HepG2 (cell line): Measurements from ENCODE around the gene MPC1. TPM values are rescaled to one million over a fixed set of nuclear protein-coding genes. Genes with fewer than 3 reads are reported as not detected.
A peak's percentile ranks its signal among the peaks of the same experiment; 100 is the strongest.

Experiments
- ARNT2 ChIP-seq: sonication (generic); formaldehyde crosslinking; IDR thresholded peaks from 2 replicates; pipeline ENCODE4 v1.8.0; 2022; ENCODE audit warnings: mild to moderate bottlenecking, low read depth, missing genetic modification reagents, moderate library complexity
- CC2D1A ChIP-seq: sonication (generic); formaldehyde crosslinking; IDR thresholded peaks from 2 replicates; pipeline ENCODE4 v1.8.1; 2023; ENCODE audit warnings: mild to moderate bottlenecking, missing genetic modification reagents
- CCDC6 ChIP-seq: sonication (generic); formaldehyde crosslinking; IDR thresholded peaks from 2 replicates; pipeline ENCODE4 v1.8.1; 2022; ENCODE audit warnings: mild to moderate bottlenecking, missing genetic modification reagents, moderate library complexity
- CENPBD1 ChIP-seq: sonication (generic); formaldehyde crosslinking; IDR thresholded peaks from 2 replicates; pipeline ENCODE4 v1.8.0; 2022; ENCODE audit warnings: missing genetic modification reagents, low read depth, mild to moderate bottlenecking, borderline replicate concordance
- FOXK1 ChIP-seq: sonication (generic); formaldehyde crosslinking; IDR thresholded peaks from 2 replicates; pipeline ENCODE4 v1.4.0; 2020; ENCODE audit warnings: low read depth, missing genetic modification reagents, borderline replicate concordance
- GATA4 ChIP-seq: sonication (generic); IDR thresholded peaks from 2 replicates; pipeline ENCODE4 v1.6.1; 2016; ENCODE audit warnings: antibody characterized with exemption, low read depth, borderline replicate concordance
- HOXA3 ChIP-seq: sonication (generic); formaldehyde crosslinking; IDR thresholded peaks from 2 replicates; pipeline ENCODE4 v1.5.0; 2020; ENCODE audit warnings: missing genetic modification reagents
- KDM5A ChIP-seq: fragments of 200-600 bp; sonication (generic); IDR thresholded peaks from 2 replicates; pipeline ENCODE4 v1.7.0; 2018; ENCODE audit warnings: antibody characterized with exemption, mild to moderate bottlenecking, low read length, borderline replicate concordance
- MYC ChIP-seq: sonication (generic); formaldehyde crosslinking; IDR thresholded peaks from 2 replicates; pipeline ENCODE4 v1.9.0; 2021; ENCODE audit warnings: missing genetic modification reagents, borderline replicate concordance
- NAIF1 ChIP-seq: sonication (generic); formaldehyde crosslinking; IDR thresholded peaks from 2 replicates; pipeline ENCODE4 v1.5.0; 2020; ENCODE audit warnings: mild to moderate bottlenecking, missing genetic modification reagents, borderline replicate concordance
- NFYC ChIP-seq: IDR thresholded peaks from 2 replicates; pipeline ENCODE4 v1.6.1; 2016; ENCODE audit warnings: missing genetic modification reagents, missing compliant biosample characterization
- SRY ChIP-seq: sonication (generic); formaldehyde crosslinking; IDR thresholded peaks from 2 replicates; pipeline ENCODE4 v1.8.0; 2022; ENCODE audit warnings: mild to moderate bottlenecking, missing genetic modification reagents
- SYNCRIP ChIP-seq: fragments of 200-400 bp; formaldehyde crosslinking; IDR thresholded peaks from 2 replicates; pipeline ENCODE4 v1.6.1; 2018; ENCODE audit warnings: mild to moderate bottlenecking, low read depth, low read length; ENCODE audit not compliant: insufficient read depth
- TAF1 ChIP-seq: sonication (generic); formaldehyde crosslinking; IDR thresholded peaks from 2 replicates; pipeline ENCODE4 v1.4.0; 2020; ENCODE audit warnings: missing genetic modification reagents
- TARDBP ChIP-seq: sonication (generic); formaldehyde crosslinking; IDR thresholded peaks from 2 replicates; pipeline ENCODE4 v1.8.0; 2022; ENCODE audit warnings: mild to moderate bottlenecking, missing genetic modification reagents
- ZNF292 ChIP-seq: sonication (generic); formaldehyde crosslinking; IDR thresholded peaks from 2 replicates; pipeline ENCODE4 v1.8.1; 2022; ENCODE audit warnings: mild to moderate bottlenecking, low read depth, missing genetic modification reagents, borderline replicate concordance
- ZNF644 ChIP-seq: IDR thresholded peaks from 2 replicates; pipeline ENCODE4 v1.6.1; 2016; ENCODE audit warnings: low read depth
- ZNF710 ChIP-seq: sonication (generic); formaldehyde crosslinking; IDR thresholded peaks from 2 replicates; pipeline ENCODE4 v1.5.0; 2020; ENCODE audit warnings: mild to moderate bottlenecking, missing genetic modification reagents, borderline replicate concordance
- ZNF713 ChIP-seq: sonication (generic); formaldehyde crosslinking; IDR thresholded peaks from 2 replicates; pipeline ENCODE4 v1.4.0; 2020; ENCODE audit warnings: mild to moderate bottlenecking, missing genetic modification reagents
- polyA plus RNA-seq, 8 experiments: library from polyadenylated mRNA; depleted of rRNA in 3 of 8; stranded (reverse) in 7 of 8; unstranded in 1 of 8; fragments of >200 nt; fragmentation: Illumina TruSeq in 4 of 8; extraction: Trizol in 4 of 8; gene quantifications; 2 replicates each; pipeline versions ENCODE4 v1.2.1 to v1.2.3, GENCODE V29; 2011 to 2016; ENCODE audit warnings: low read depth in 4 of 8, missing spikeins in 1 of 8, mixed read lengths in 1 of 8; ENCODE audit not compliant: insufficient read depth in 1 of 8
- total RNA-seq, 5 experiments: library from RNA; depleted of rRNA; stranded (reverse); fragments of >200 nt; fragmentation: Illumina TruSeq; extraction: Trizol; gene quantifications; 2 replicates each; pipeline ENCODE4 v1.2.3, GENCODE V29; 2016; ENCODE audit warnings: low read depth in 1 of 5
- TF ChIP-seq, protein P1 (sequence below): IDR thresholded peaks from 2 replicates; pipeline ENCODE4 v1.6.1; 2016; ENCODE audit warnings: low read depth, borderline replicate concordance
- TF ChIP-seq, protein P2 (sequence below): sonication (generic); formaldehyde crosslinking; IDR thresholded peaks from 2 replicates; pipeline ENCODE4 v1.4.0; 2020; ENCODE audit warnings: missing genetic modification reagents
- TF ChIP-seq, protein P3 (sequence below): sonication (generic); formaldehyde crosslinking; conservative IDR thresholded peaks from 2 replicates; pipeline ENCODE4 v1.4.0; 2020; ENCODE audit warnings: missing genetic modification reagents

MPC1 gene
- total and polyA plus RNA-seq, 2 of the 13 experiments (the other 11 are each of a cell fraction or from before 2014, with no cell fraction given), result 189 to 214 TPM

GRCh38 chr6:166342349-166343149, 40.2 kb downstream of the MPC1 start, which contains the start of gene SFT2D1 (continued):
- TF ChIP-seq, protein P1, sequence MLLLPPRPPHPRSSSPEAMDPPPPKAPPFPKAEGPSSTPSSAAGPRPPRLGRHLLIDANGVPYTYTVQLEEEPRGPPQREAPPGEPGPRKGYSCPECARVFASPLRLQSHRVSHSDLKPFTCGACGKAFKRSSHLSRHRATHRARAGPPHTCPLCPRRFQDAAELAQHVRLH, result peak; percentile 65; the same call in 1 of the 2 replicates
- no peak for TF ChIP-seq CC2D1A (CRISPR knock-in tag)
- TF ChIP-seq MYC (CRISPR knock-in tag), result peak; percentile 91
- TF ChIP-seq ARNT2 (CRISPR knock-in tag), result peak; percentile 91; the same call in 1 of the 2 replicates
- TF ChIP-seq TARDBP (CRISPR knock-in tag), result peak; percentile 76; the same call in 1 of the 2 replicates
- peak; percentile 80 for TF ChIP-seq KDM5A
- peak; percentile 66 for TF ChIP-seq ZNF710 (CRISPR knock-in tag)
- peak; percentile 81; the same call in 1 of the 2 replicates for TF ChIP-seq FOXK1 (CRISPR knock-in tag)
- TF ChIP-seq SRY (CRISPR knock-in tag), result peak; percentile 88
- TF ChIP-seq NFYC (CRISPR knock-in tag), result peak; percentile 9; the same call in 1 of the 2 replicates
- no peak; the same call in none of the 2 replicates for TF ChIP-seq CCDC6 (CRISPR knock-in tag)
- TF ChIP-seq NAIF1 (CRISPR knock-in tag), result peak; percentile 92; the same call in 1 of the 2 replicates
- TF ChIP-seq HOXA3 (CRISPR knock-in tag), result peak; percentile 92
- no peak for TF ChIP-seq ZNF644 (CRISPR knock-in tag)
- peak; percentile 87 for TF ChIP-seq ZNF292 (CRISPR knock-in tag)
- TF ChIP-seq, protein P2, sequence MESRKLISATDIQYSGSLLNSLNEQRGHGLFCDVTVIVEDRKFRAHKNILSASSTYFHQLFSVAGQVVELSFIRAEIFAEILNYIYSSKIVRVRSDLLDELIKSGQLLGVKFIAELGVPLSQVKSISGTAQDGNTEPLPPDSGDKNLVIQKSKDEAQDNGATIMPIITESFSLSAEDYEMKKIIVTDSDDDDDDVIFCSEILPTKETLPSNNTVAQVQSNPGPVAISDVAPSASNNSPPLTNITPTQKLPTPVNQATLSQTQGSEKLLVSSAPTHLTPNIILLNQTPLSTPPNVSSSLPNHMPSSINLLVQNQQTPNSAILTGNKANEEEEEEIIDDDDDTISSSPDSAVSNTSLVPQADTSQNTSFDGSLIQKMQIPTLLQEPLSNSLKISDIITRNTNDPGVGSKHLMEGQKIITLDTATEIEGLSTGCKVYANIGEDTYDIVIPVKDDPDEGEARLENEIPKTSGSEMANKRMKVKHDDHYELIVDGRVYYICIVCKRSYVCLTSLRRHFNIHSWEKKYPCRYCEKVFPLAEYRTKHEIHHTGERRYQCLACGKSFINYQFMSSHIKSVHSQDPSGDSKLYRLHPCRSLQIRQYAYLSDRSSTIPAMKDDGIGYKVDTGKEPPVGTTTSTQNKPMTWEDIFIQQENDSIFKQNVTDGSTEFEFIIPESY, result peak; percentile 54; the same call in 1 of the 2 replicates
- peak; percentile 98 for TF ChIP-seq TAF1 (CRISPR knock-in tag)
- TF ChIP-seq, protein P3, sequence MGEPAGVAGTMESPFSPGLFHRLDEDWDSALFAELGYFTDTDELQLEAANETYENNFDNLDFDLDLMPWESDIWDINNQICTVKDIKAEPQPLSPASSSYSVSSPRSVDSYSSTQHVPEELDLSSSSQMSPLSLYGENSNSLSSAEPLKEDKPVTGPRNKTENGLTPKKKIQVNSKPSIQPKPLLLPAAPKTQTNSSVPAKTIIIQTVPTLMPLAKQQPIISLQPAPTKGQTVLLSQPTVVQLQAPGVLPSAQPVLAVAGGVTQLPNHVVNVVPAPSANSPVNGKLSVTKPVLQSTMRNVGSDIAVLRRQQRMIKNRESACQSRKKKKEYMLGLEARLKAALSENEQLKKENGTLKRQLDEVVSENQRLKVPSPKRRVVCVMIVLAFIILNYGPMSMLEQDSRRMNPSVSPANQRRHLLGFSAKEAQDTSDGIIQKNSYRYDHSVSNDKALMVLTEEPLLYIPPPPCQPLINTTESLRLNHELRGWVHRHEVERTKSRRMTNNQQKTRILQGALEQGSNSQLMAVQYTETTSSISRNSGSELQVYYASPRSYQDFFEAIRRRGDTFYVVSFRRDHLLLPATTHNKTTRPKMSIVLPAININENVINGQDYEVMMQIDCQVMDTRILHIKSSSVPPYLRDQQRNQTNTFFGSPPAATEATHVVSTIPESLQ, result peak; percentile 98; the same call in 1 of the 2 replicates
- TF ChIP-seq SYNCRIP, result no peak
- TF ChIP-seq CENPBD1 (CRISPR knock-in tag), result peak; percentile 82; the same call in 1 of the 2 replicates
- TF ChIP-seq GATA4, result peak; percentile 35; the same call in 1 of the 2 replicates
- TF ChIP-seq ZNF713, result no peak
